HepG2 (cell line): Measurements from ENCODE around the gene OR7A10. TPM values are rescaled to one million over a fixed set of nuclear protein-coding genes. Genes with fewer than 3 reads are reported as not detected.

Experiments used
- ATAC-seq: fragments of 200-7000 bp; cut with Tn5 transposase; 3 replicates; pipeline ENCODE4 v1.9.1; 2020; ENCODE audit warnings: mild to moderate bottlenecking, moderate library complexity
- BruUV-seq: library from RNA; stranded (reverse); fragments of 400-500 nt; replicated peaks from 2 replicates; lab custom pipeline; 2021; lab: Mats Ljungman, UMichigan
- CTCF ChIA-PET: fragments of 300-600 bp; formaldehyde crosslinking; extraction: SDS; loops from one replicate; lab custom pipeline; 2021; ENCODE audit warnings: low total read pairs, inconsistent platforms, low intra/inter-chr PET ratio; lab: Yijun Ruan, JAX
- POLR2A ChIA-PET: fragments of 350-600 bp; sonication (Branson Sonifier 250); formaldehyde crosslinking; loops from one replicate; lab custom pipeline; 2020; ENCODE audit warnings: antibody characterized with exemption, inconsistent platforms; lab: Yijun Ruan, JAX
- DNase-seq: peaks from one replicate; pipeline ENCODE4 v3.0.0-alpha.2; 2015; ENCODE audit warnings: low spot score
- FAIRE-seq: peaks from 3 replicates; lab custom pipeline; 2011; peaks lifted over from hg19 to GRCh38; lab: Jason Lieb, UNC
- H2AFZ ChIP-seq: one replicate; pipeline ENCODE4 v1.6.1; 2011; ENCODE audit warnings: low read length, inconsistent platforms
- H3K27ac ChIP-seq: fragments of 300-600 bp; 3 replicates; pipeline ENCODE4 v1.8.0; 2011; ENCODE audit warnings: mixed run types, mild to moderate bottlenecking, mixed read lengths, low read length, inconsistent platforms; ENCODE audit not compliant: insufficient read depth; ENCODE audit errors: extremely low read length
- H3K27me3 ChIP-seq, 2 experiments: fragments of 200-600 bp in 1 of 2; 2 replicates in 1 of 2; 3 replicates in 1 of 2; pipeline versions ENCODE4 v1.6.0 to v1.8.0; 2011; ENCODE audit warnings: low read length in 2 of 2, mild to moderate bottlenecking in 2 of 2, moderate library complexity in 2 of 2, inconsistent platforms in 1 of 2; ENCODE audit not compliant: insufficient read depth in 2 of 2, control insufficient read depth in 1 of 2
- H3K36me3 ChIP-seq, 2 experiments: fragments of 200-600 bp in 1 of 2; replicated peaks in 1 of 2; 2 replicates in 1 of 2; 3 replicates in 1 of 2; pipeline versions ENCODE4 v1.5.1 to v1.8.0; 2011; ENCODE audit warnings: low read length in 2 of 2, inconsistent platforms in 1 of 2; ENCODE audit not compliant: insufficient read depth in 2 of 2, control insufficient read depth in 1 of 2
- H3K4me1 ChIP-seq: 2 replicates; pipeline ENCODE4 v1.5.1; 2012; ENCODE audit warnings: low read length, inconsistent platforms; ENCODE audit not compliant: insufficient read depth
- H3K4me2 ChIP-seq: 2 replicates; pipeline ENCODE4 v1.6.0; 2011; ENCODE audit warnings: low read depth, low read length, inconsistent platforms
- H3K4me3 ChIP-seq, 3 experiments: fragments of 200-600 bp in 1 of 3; sonication (generic), shearing (Covaris generic) in 1 of 3; replicated peaks in 1 of 3; 2 replicates each; pipeline ENCODE4 v1.5.1; 2011 to 2016; ENCODE audit warnings: low read length in 3 of 3, inconsistent platforms in 2 of 3, low read depth in 2 of 3, mild to moderate bottlenecking in 2 of 3, control low read depth in 1 of 3, mixed read lengths in 1 of 3; ENCODE audit not compliant: insufficient read depth in 1 of 3
- H3K79me2 ChIP-seq: one replicate; pipeline ENCODE4 v1.6.1; 2011; ENCODE audit warnings: low read length, inconsistent platforms; ENCODE audit not compliant: insufficient read depth
- H3K9ac ChIP-seq: 2 replicates; pipeline ENCODE4 v1.6.0; 2011; ENCODE audit warnings: mild to moderate bottlenecking, low read depth, low read length, inconsistent platforms; ENCODE audit not compliant: insufficient read depth
- H3K9me3 ChIP-seq: 2 replicates; pipeline ENCODE4 v1.5.1; 2012; ENCODE audit warnings: mild to moderate bottlenecking, low read length
- H4K20me1 ChIP-seq: 2 replicates; pipeline ENCODE4 v1.6.0; 2011; ENCODE audit warnings: inconsistent platforms, mild to moderate bottlenecking, low read length, moderate library complexity; ENCODE audit not compliant: insufficient read depth
- ELF1 ChIP-seq: sonication (generic); formaldehyde crosslinking; IDR thresholded peaks from 2 replicates; pipeline ENCODE4 v1.4.0; 2020; ENCODE audit warnings: missing genetic modification reagents
- FOXJ3 ChIP-seq: sonication (generic); formaldehyde crosslinking; IDR thresholded peaks from 2 replicates; pipeline ENCODE4 v1.4.0; 2020; ENCODE audit warnings: missing genetic modification reagents, mild to moderate bottlenecking, borderline replicate concordance
- MAFF ChIP-seq: IDR thresholded peaks from 2 replicates; pipeline ENCODE4 v1.6.1; 2011; ENCODE audit warnings: low read depth, low read length, improper control_type of control experiment
- MAFK ChIP-seq, 2 experiments: IDR thresholded peaks in 1 of 2; conservative IDR thresholded peaks in 1 of 2; 2 replicates each; pipeline ENCODE4 v1.6.1; 2011; ENCODE audit warnings: improper control_type of control experiment in 2 of 2, low read length in 2 of 2
- NAIF1 ChIP-seq: sonication (generic); formaldehyde crosslinking; IDR thresholded peaks from 2 replicates; pipeline ENCODE4 v1.5.0; 2020; ENCODE audit warnings: mild to moderate bottlenecking, missing genetic modification reagents, borderline replicate concordance
- POLR2AphosphoS5 ChIP-seq: IDR thresholded peaks from 2 replicates; pipeline ENCODE4 v1.6.1; 2012; ENCODE audit warnings: low read depth, low read length
- THAP8 ChIP-seq: sonication (generic); formaldehyde crosslinking; IDR thresholded peaks from 2 replicates; pipeline ENCODE4 v1.5.1; 2020; ENCODE audit warnings: missing genetic modification reagents, mild to moderate bottlenecking, borderline replicate concordance
- ZNF232 ChIP-seq: sonication (generic); formaldehyde crosslinking; IDR thresholded peaks from 2 replicates; pipeline ENCODE4 v1.4.0; 2020; ENCODE audit warnings: missing genetic modification reagents, borderline replicate concordance
- ZNF83 ChIP-seq: sonication (generic); formaldehyde crosslinking; IDR thresholded peaks from 2 replicates; pipeline ENCODE4 v1.4.0; 2020; ENCODE audit warnings: missing genetic modification reagents, mild to moderate bottlenecking, borderline replicate concordance
- WGBS: methylation state at CpG from one replicate; pipeline ENCODE4 v1.1.6; 2017; ENCODE audit warnings: low lambda C conversion rate; 5-methylcytosine and 5-hydroxymethylcytosine counted together
- in situ Hi-C: cut with HindIII; loops from 2 replicates; pipeline ENCODE4 v1.10.0; 2017; ENCODE audit warnings: low pct_unique_long_range_greater_than_20kb; ENCODE audit not compliant: extremely low pct_ligation_motif_present
- intact Hi-C: fragments of 100-400 bp; cut with micrococcal nuclease; formaldehyde crosslinking; loops from one replicate; pipeline ENCODE4 v1.10.0; 2022; ENCODE audit not compliant: unreplicated experiment
- polyA plus RNA-seq, 8 experiments: library from polyadenylated mRNA; depleted of rRNA in 3 of 8; stranded (reverse) in 7 of 8; unstranded in 1 of 8; fragments of >200 nt; fragmentation: Illumina TruSeq in 4 of 8; extraction: Trizol in 4 of 8; gene quantifications; 2 replicates each; pipeline versions ENCODE4 v1.2.1 to v1.2.3, GENCODE V29; 2011 to 2016; ENCODE audit warnings: low read depth in 4 of 8, missing spikeins in 1 of 8, mixed read lengths in 1 of 8; ENCODE audit not compliant: insufficient read depth in 1 of 8
- total RNA-seq, 5 experiments: library from RNA; depleted of rRNA; stranded (reverse); fragments of >200 nt; fragmentation: Illumina TruSeq; extraction: Trizol; gene quantifications; 2 replicates each; pipeline ENCODE4 v1.2.3, GENCODE V29; 2016; ENCODE audit warnings: low read depth in 1 of 5

Gene OR7A10
- total and polyA plus RNA-seq, 2 of the 13 experiments (the other 11 are each of a cell fraction or from before 2014, with no cell fraction given) = not detected

GRCh38 chr19:14890643-14891379 lies 42.1 kb upstream of the OR7A10 start:
- no peaks in the 10 kb centered on the region for H3K36me3 ChIP-seq
- ChIA-PET POLR2A (no interaction called here), CTCF (interaction anchor here (1.3 kb wide), 1 partner anchor 105 kb away, joined by 3 read pairs; no protein-coding TSS in a partner anchor)
- DNase-seq (no peak), ATAC-seq (no peak), FAIRE-seq (no peak)
- H2AFZ ChIP-seq = no peak overlapping the region
- H3K27me3 ChIP-seq = no peaks in the 10 kb centered on the region
- H4K20me1 ChIP-seq = no peaks in the 10 kb centered on the region
- TF ChIP-seq ELF1 (CRISPR knock-in tag) = no peak
- TF ChIP-seq FOXJ3 (CRISPR knock-in tag) = no peak
- no peak for TF ChIP-seq ZNF232 (CRISPR knock-in tag)
- TF ChIP-seq MAFF = peak; percentile 65
- TF ChIP-seq ZNF83 (CRISPR knock-in tag) = no peak
- no peak for TF ChIP-seq THAP8 (CRISPR knock-in tag)
- no peak for TF ChIP-seq POLR2AphosphoS5
- TF ChIP-seq NAIF1 = no peak
- TF ChIP-seq MAFK (conservative IDR thresholded peaks at IDR 0.05 in 1 of 2, IDR thresholded peaks at IDR 0.05 in 1 of 2; ENCODE audit: low read length in 2 of 2) = peak; percentile 65 to 80
- no TSS peak for BruUV-seq
- H3K27ac ChIP-seq = no peak overlapping the region
- no peaks in the 10 kb centered on the region for H3K4me1 ChIP-seq
- no peak overlapping the region for H3K9ac ChIP-seq
- no peak overlapping the region for H3K4me2 ChIP-seq
- no peaks in the 10 kb centered on the region for H3K9me3 ChIP-seq
- no peaks in the 10 kb centered on the region for H3K79me2 ChIP-seq
- in situ Hi-C loops = loop anchor here (10.0 kb wide), 1 partner anchor 106 kb away; no protein-coding TSS in a partner anchor
- 10% methylated on average over 9 of the region's 10 CpGs for WGBS
- H3K4me3 ChIP-seq = no peak overlapping the region
- intact Hi-C loops = no loop called here
